ENCODE measurements around the gene NAPEPLD. TPM values are rescaled to one million over a fixed set of nuclear protein-coding genes. Genes with fewer than 3 reads are reported as not detected.

Gene NAPEPLD
- total and polyA plus RNA-seq, 2 of the 8 experiments (the other 6 are each of a cell fraction or from before 2014, with no cell fraction given) = 4.2 to 9.9 TPM

DNA sequence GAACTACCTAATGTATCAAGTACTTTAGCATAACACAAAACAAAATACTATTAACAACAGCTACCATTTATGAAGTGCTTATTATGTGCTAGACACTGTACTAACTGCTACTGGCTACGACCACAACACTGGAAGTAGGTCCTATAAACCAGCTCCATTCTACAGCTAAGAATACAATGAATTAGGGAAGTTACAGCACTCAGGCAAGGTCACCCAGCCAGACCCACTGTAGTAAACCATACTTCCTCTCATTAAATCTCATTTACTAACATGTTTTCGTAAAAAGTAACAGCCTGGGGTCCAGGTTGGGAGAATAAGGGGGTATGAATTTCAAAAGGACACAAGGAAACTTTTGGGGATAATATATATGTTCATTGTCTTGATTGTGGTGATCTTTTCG is 25.4 kb downstream of the NAPEPLD start:
- no peak overlapping the region for H2BK15ac ChIP-seq (ENCODE audit: low read length)
- no peak overlapping the region for H2BK12ac ChIP-seq (ENCODE audit: low read depth, low read length)
- no peak overlapping the region for H3K4me2 ChIP-seq (ENCODE audit: insufficient read depth in 1 of 2, low read depth in 2 of 2, low read length in 2 of 2)
- peaks cover 0 to 3% of the 10 kb centered on the region in 2 experiments for H4K20me1 ChIP-seq (replicated peaks in 1 of 2; ENCODE audit: control insufficient read depth in 1 of 2, insufficient read depth in 2 of 2, low read length in 2 of 2)
- H3K18ac ChIP-seq (ENCODE audit: extremely low read depth, low read length) = no peak overlapping the region
- H3K56ac ChIP-seq (replicated peaks; ENCODE audit: insufficient read length, low read depth, low read length) = no peak overlapping the region
- H2BK20ac ChIP-seq (ENCODE audit: low read length) = no peak overlapping the region
- TF ChIP-seq BACH1 (IDR thresholded peaks at IDR 0.05; ENCODE audit: low read length) = no peak
- TF ChIP-seq CTBP2 (IDR thresholded peaks at IDR 0.05; ENCODE audit: borderline replicate concordance, insufficient read depth, insufficient read length, low read length) = no peak
- no peak for TF ChIP-seq GTF2F1 (IDR thresholded peaks at IDR 0.05; ENCODE audit: borderline replicate concordance, low read depth, low read length)
- no peak for TF ChIP-seq SP2 (IDR thresholded peaks at IDR 0.05; ENCODE audit: low read length)
- TF ChIP-seq EZH2 (IDR thresholded peaks at IDR 0.05; ENCODE audit: low read depth, low read length, severe bottlenecking) = no peak
- TF ChIP-seq TAF1 (IDR thresholded peaks at IDR 0.05; ENCODE audit: low read depth, low read length) = no peak
- no peak for TF ChIP-seq ASH2L (IDR thresholded peaks at IDR 0.05; ENCODE audit: low read length)
- no peak for TF ChIP-seq POU5F1 (IDR thresholded peaks at IDR 0.05; ENCODE audit: low read depth, low read length)
- TF ChIP-seq EGR1 (IDR thresholded peaks at IDR 0.05; ENCODE audit: borderline replicate concordance, low read depth, low read length) = no peak
- TF ChIP-seq TAF7 (optimal IDR thresholded peaks at IDR 0.05; ENCODE audit: borderline replicate concordance, low read depth, low read length) = no peak
- no peak for TF ChIP-seq CHD2 (IDR thresholded peaks at IDR 0.05; ENCODE audit: low read length)
- TF ChIP-seq BRCA1 (IDR thresholded peaks at IDR 0.05; ENCODE audit: low read depth, low read length) = no peak
- TF ChIP-seq POLR2AphosphoS5 (IDR thresholded peaks at IDR 0.05; ENCODE audit: low read depth, low read length) = no peak
- no peak for TF ChIP-seq YY1 (IDR thresholded peaks at IDR 0.05; ENCODE audit: low read depth, low read length)
- no peaks in the 10 kb centered on the region for H3K23me2 ChIP-seq (ENCODE audit: low read depth, low read length)
- no peak overlapping the region for H4K5ac ChIP-seq (ENCODE audit: insufficient read length, low read depth, low read length)
- no peak for FAIRE-seq
- no peak for DNase-seq (ENCODE audit: low read depth in 1 of 2, low spot score in 2 of 2)
- no peak overlapping the region for H2AK5ac ChIP-seq (ENCODE audit: low read depth, low read length)
- CTCF ChIA-PET (ENCODE audit: partially characterized antibody) = no interaction called here
- no peak overlapping the region for H3K9ac ChIP-seq (replicated peaks in 1 of 4; ENCODE audit: extremely low read depth in 1 of 4, low read depth in 3 of 4, low read length in 3 of 4)
- no peak overlapping the region for H3K4ac ChIP-seq (replicated peaks; ENCODE audit: insufficient read length, low read depth, low read length)
- no peak overlapping the region for H4K91ac ChIP-seq (replicated peaks; ENCODE audit: insufficient read length, low read length)
- no peak overlapping the region for H3K23ac ChIP-seq (ENCODE audit: insufficient read length)
- H3K14ac ChIP-seq (ENCODE audit: insufficient read length) = no peak overlapping the region
- H2AFZ ChIP-seq (ENCODE audit: low read length) = no peak overlapping the region
- POLR2A ChIA-PET (ENCODE audit: partially characterized antibody) = no interaction called here
- no peaks in the 10 kb centered on the region for H3K79me1 ChIP-seq (ENCODE audit: low read depth, low read length)
- no peaks in the 10 kb centered on the region for H3K4me1 ChIP-seq (replicated peaks in 1 of 4; ENCODE audit: control insufficient read depth in 3 of 4, insufficient read depth in 4 of 4, low read length in 3 of 4)
- no peak overlapping the region for H2BK5ac ChIP-seq (ENCODE audit: low read depth, low read length)
- no peaks in the 10 kb centered on the region for H3K27me3 ChIP-seq (replicated peaks in 1 of 4; ENCODE audit: control insufficient read depth in 3 of 4, extremely low read depth in 1 of 4, insufficient read depth in 3 of 4, low read length in 3 of 4)
- no peaks in the 10 kb centered on the region for H3K79me2 ChIP-seq (ENCODE audit: control insufficient read depth in 1 of 2, insufficient read depth in 2 of 2, low read length in 2 of 2)
- 61% methylated on average over 3 of the region's 3 CpGs; no CpG with 5 or more reads in 1 of the 2 experiments for WGBS, 2 experiments (ENCODE audit: extremely low coverage in 1 of 2, insufficient coverage in 1 of 2, insufficient read length in 1 of 2, insufficient replicate concordance in 2 of 2, low coverage in 1 of 2, low lambda C conversion rate in 2 of 2, missing lambda C conversion rate in 1 of 2)
- no peaks in the 10 kb centered on the region for H3K9me3 ChIP-seq (ENCODE audit: insufficient read depth in 2 of 2, low read depth in 1 of 2, low read length in 1 of 2)
- no peak overlapping the region for H2BK120ac ChIP-seq (replicated peaks; ENCODE audit: low read depth, low read length)
- H3K27ac ChIP-seq (ENCODE audit: low read depth, low read length) = no peak overlapping the region
- H3K4me3 ChIP-seq (ENCODE audit: extremely low read depth in 1 of 4, insufficient read depth in 2 of 4, low read depth in 3 of 4, low read length in 4 of 4) = no peak overlapping the region
- H4K8ac ChIP-seq (ENCODE audit: extremely low read depth, insufficient read depth, low read length) = no peak overlapping the region
- peaks cover 2 to 22% (median 15%) of the 10 kb centered on the region in 4 experiments; a peak in 7 of 8 replicates for H3K36me3 ChIP-seq (ENCODE audit: control insufficient read depth in 2 of 4, insufficient read depth in 4 of 4, low read length in 3 of 4)

Data from H1 (cell line).